Measurements from ENCODE around the gene TTC23L. TPM values are rescaled to one million over a fixed set of nuclear protein-coding genes. Genes with fewer than 3 reads are reported as not detected.

The TTC23L gene
- total RNA-seq, 3 donors from 2014 or later = 1.3 to 2.0 TPM; not detected in 1

- TF ChIP-seq POLR2A (IDR thresholded peaks at IDR 0.05) (no peak), CTCF (IDR thresholded peaks at IDR 0.05) (no peak), POLR2AphosphoS5 (IDR thresholded peaks at IDR 0.05) (no peak)
- no peaks in the 10 kb centered on the region for H3K9me3 ChIP-seq
- H3K27me3 ChIP-seq = no peaks in the 10 kb centered on the region
- no peaks in the 10 kb centered on the region for H3K4me1 ChIP-seq
- DNase-seq (ENCODE audit: low spot score in 2 of 2) = no peak
- no peak overlapping the region for H3K27ac ChIP-seq
- H3K36me3 ChIP-seq = no peaks in the 10 kb centered on the region
- intact Hi-C loops (cut with DNase I; ENCODE audit: low total_unique reads) = no loop called here
- H3K4me3 ChIP-seq = no peak overlapping the region
These were observed 25.5 kb upstream of the TTC23L start for GRCh38 chr5:34813509-34813908.

DNA sequence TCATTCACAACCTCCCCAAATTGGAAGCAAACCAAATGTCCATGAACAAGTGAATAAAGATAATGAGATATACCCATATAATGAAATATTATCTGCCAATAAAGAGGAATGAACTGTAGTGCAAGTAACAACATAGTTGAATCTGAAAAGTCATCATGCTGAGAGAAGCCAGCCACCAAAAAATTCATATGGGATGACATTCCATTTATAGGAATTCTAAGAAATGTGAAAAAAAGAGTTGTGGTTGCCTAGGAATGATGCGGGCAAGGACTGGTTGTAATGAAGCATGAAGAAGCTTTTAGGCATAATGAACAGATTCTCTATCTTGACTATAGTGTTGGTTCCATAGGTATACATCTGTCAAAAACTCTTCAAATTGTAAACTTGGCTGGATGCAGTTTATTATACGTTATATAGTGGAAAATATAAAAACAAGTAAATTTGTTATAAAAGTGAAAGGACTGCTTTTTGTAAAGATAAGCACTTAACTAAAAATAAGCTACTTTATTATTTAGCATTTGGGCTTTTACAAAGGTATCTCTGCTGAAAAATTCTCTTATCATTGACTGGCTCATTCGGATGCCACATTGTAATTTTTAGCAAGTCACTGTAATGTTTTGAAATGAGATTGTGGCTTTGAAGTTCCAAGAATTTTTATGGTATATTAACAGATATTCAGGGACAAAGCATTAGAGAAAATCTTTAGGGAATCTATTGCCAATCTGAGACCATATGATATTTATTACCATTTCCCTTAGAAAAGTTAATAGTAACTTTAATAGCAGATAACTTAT is 21.2 kb upstream of the TTC23L start:
- no peak overlapping the region for H3K4me3 ChIP-seq
- TF ChIP-seq POLR2AphosphoS5 (IDR thresholded peaks at IDR 0.05) = no peak
- no peak for TF ChIP-seq POLR2A (IDR thresholded peaks at IDR 0.05)
- no peak for TF ChIP-seq CTCF (IDR thresholded peaks at IDR 0.05)
- H3K27me3 ChIP-seq = no peaks in the 10 kb centered on the region
- H3K9me3 ChIP-seq = no peaks in the 10 kb centered on the region
- no peaks in the 10 kb centered on the region for H3K4me1 ChIP-seq
- intact Hi-C loops (cut with DNase I; ENCODE audit: low total_unique reads) = no loop called here
- no peak for DNase-seq (ENCODE audit: low spot score in 2 of 2)
- no peak overlapping the region for H3K27ac ChIP-seq
- H3K36me3 ChIP-seq = no peaks in the 10 kb centered on the region

DNA sequence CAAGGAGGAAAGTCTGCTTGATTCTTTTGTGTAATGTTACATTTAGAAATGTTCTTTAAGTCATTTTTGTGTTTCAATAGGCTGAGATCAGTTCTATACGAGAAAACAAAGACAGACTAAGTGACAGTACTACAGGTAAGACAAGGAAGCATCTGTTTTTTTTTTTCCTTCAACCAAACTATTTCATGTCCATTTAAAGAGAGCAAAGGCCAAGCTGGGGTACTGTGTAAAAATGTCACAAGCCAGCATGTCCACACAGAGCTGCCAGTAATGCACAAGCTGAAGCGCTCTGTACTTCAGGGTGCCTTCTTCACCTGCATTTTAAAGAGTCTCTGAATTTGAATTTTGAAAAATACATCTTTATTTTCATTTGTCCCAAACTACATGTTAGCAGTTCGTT is 20.2 kb upstream of the TTC23L start:
- TF ChIP-seq POLR2AphosphoS5 (IDR thresholded peaks at IDR 0.05) (no peak), POLR2A (IDR thresholded peaks at IDR 0.05) (no peak), CTCF (IDR thresholded peaks at IDR 0.05) (no peak)
- no peaks in the 10 kb centered on the region for H3K36me3 ChIP-seq

DNA sequence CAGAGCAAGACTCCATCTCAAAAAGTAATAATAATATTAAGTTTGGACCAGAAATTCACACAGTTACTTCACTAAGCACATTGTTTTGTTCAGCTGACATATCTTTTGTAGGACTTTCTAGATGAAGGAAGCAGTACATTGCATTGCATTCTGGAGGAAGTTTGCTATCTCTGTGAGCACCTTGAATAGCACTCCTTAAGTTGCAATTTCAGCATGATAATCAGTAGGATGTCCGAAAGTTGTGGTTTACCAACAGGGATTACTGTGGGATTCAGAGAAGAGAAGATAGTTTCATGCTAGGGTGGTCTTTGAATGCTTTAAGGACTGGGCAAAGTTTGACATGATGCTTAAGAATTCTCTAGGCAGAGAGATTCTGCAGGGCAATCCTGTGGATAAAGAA is 18.4 kb upstream of the TTC23L start:
- Histone ChIP-seq H3K27ac (no peak overlapping the region), H3K4me1 (no peaks in the 10 kb centered on the region), H3K4me3 (no peak overlapping the region), H3K36me3 (no peaks in the 10 kb centered on the region), H3K9me3 (no peaks in the 10 kb centered on the region), H3K27me3 (no peaks in the 10 kb centered on the region)
- intact Hi-C loops (cut with DNase I; ENCODE audit: low total_unique reads) = no loop called here
- TF ChIP-seq CTCF (IDR thresholded peaks at IDR 0.05) = no peak
- no peak for TF ChIP-seq POLR2A (IDR thresholded peaks at IDR 0.05)
- TF ChIP-seq POLR2AphosphoS5 (IDR thresholded peaks at IDR 0.05) = no peak
- DNase-seq (ENCODE audit: low spot score in 2 of 2) = no peak

More for the DNA sequence above, 20.2 kb upstream of the TTC23L start:
- Histone ChIP-seq H3K27ac (no peak overlapping the region), H3K4me1 (no peaks in the 10 kb centered on the region), H3K9me3 (no peaks in the 10 kb centered on the region), H3K27me3 (no peaks in the 10 kb centered on the region), H3K4me3 (no peak overlapping the region)
- no peak for DNase-seq (ENCODE audit: low spot score in 2 of 2)
- intact Hi-C loops (cut with DNase I; ENCODE audit: low total_unique reads) = no loop called here

GRCh38 chr5:34822956-34823715 is 15.8 kb upstream of the TTC23L start:
- Histone ChIP-seq H3K4me3 (no peak overlapping the region), H3K27ac (no peak overlapping the region), H3K4me1 (no peaks in the 10 kb centered on the region), H3K36me3 (no peaks in the 10 kb centered on the region), H3K9me3 (no peaks in the 10 kb centered on the region), H3K27me3 (no peaks in the 10 kb centered on the region)
- TF ChIP-seq POLR2AphosphoS5 (IDR thresholded peaks at IDR 0.05) = no peak
- TF ChIP-seq CTCF (IDR thresholded peaks at IDR 0.05) = no peak
- no peak for TF ChIP-seq POLR2A (IDR thresholded peaks at IDR 0.05)
- no peak for DNase-seq (ENCODE audit: low spot score in 2 of 2)
- intact Hi-C loops (cut with DNase I; ENCODE audit: low total_unique reads) = no loop called here
